ENCODE measurements around the gene PDE6H. TPM values are rescaled to one million over a fixed set of nuclear protein-coding genes. Genes with fewer than 3 reads are reported as not detected.

PDE6H gene
- total RNA-seq, 1 donor from 2014 or later, result not detected

GRCh38 chr12:14950421-14950820, 22.4 kb upstream of the PDE6H start:
- no peaks in the 10 kb centered on the region for H3K4me1 Mint-ChIP-seq (ENCODE audit: low read depth, unreplicated experiment)

GRCh38 chr12:14950982-14951746, 21.7 kb upstream of the PDE6H start:
- Mint-ChIP-seq H3K4me3 (ENCODE audit: unreplicated experiment) (no peak overlapping the region), H3K9me3 (ENCODE audit: unreplicated experiment) (no peaks in the 10 kb centered on the region), H3K27ac (ENCODE audit: unreplicated experiment) (no peak overlapping the region), H3K4me1 (ENCODE audit: low read depth, unreplicated experiment) (no peaks in the 10 kb centered on the region), H3K27me3 (ENCODE audit: unreplicated experiment) (no peaks in the 10 kb centered on the region), H3K36me3 (ENCODE audit: unreplicated experiment) (no peaks in the 10 kb centered on the region)
- no peak for TF ChIP-seq CTCF (IDR thresholded peaks at IDR 0.05; ENCODE audit: partially characterized antibody, unreplicated experiment)
- no peak for DNase-seq

More at GRCh38 chr12:14950421-14950820, 22.4 kb upstream of the PDE6H start:
- Mint-ChIP-seq H3K36me3 (ENCODE audit: unreplicated experiment) (no peaks in the 10 kb centered on the region), H3K9me3 (ENCODE audit: unreplicated experiment) (no peaks in the 10 kb centered on the region), H3K4me3 (ENCODE audit: unreplicated experiment) (no peak overlapping the region), H3K27me3 (ENCODE audit: unreplicated experiment) (no peaks in the 10 kb centered on the region), H3K27ac (ENCODE audit: unreplicated experiment) (no peak overlapping the region)
- no peak for TF ChIP-seq CTCF (IDR thresholded peaks at IDR 0.05; ENCODE audit: partially characterized antibody, unreplicated experiment)
- no peak for DNase-seq

DNA sequence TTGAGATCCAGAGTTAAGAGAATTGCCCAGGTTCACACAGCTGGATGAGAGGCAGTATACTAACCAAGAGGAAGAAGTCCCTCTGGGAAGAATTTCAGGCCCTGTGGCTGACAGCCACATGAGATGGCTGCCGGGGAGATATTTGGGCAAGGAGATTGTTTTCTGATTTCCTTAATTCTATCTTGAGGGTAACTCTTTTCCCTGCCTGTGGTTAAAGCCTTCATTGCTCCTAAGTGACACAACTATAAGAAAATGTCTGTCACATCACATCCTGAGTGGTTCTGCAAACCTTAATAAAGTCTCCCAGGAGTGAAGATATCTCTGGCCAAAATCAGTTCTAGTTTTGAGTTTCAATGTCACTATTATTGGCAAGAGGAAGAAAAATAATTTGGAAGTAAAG, 21.0 kb upstream of the PDE6H start:
- Mint-ChIP-seq H3K4me3 (ENCODE audit: unreplicated experiment) (no peak overlapping the region), H3K9me3 (ENCODE audit: unreplicated experiment) (no peaks in the 10 kb centered on the region), H3K36me3 (ENCODE audit: unreplicated experiment) (no peaks in the 10 kb centered on the region), H3K4me1 (ENCODE audit: low read depth, unreplicated experiment) (no peaks in the 10 kb centered on the region), H3K27ac (ENCODE audit: unreplicated experiment) (no peak overlapping the region), H3K27me3 (ENCODE audit: unreplicated experiment) (no peaks in the 10 kb centered on the region)
- no peak for TF ChIP-seq CTCF (IDR thresholded peaks at IDR 0.05; ENCODE audit: partially characterized antibody, unreplicated experiment)
- DNase-seq, result no peak

GRCh38 chr12:14952299-14952921, 20.4 kb upstream of the PDE6H start:
- H3K27me3 Mint-ChIP-seq (ENCODE audit: unreplicated experiment), result no peaks in the 10 kb centered on the region
- H3K4me3 Mint-ChIP-seq (ENCODE audit: unreplicated experiment), result no peak overlapping the region
- H3K27ac Mint-ChIP-seq (ENCODE audit: unreplicated experiment), result no peak overlapping the region
- no peaks in the 10 kb centered on the region for H3K4me1 Mint-ChIP-seq (ENCODE audit: low read depth, unreplicated experiment)
- TF ChIP-seq CTCF (IDR thresholded peaks at IDR 0.05; ENCODE audit: partially characterized antibody, unreplicated experiment), result no peak
- no peak for DNase-seq
- H3K36me3 Mint-ChIP-seq (ENCODE audit: unreplicated experiment), result no peaks in the 10 kb centered on the region
- H3K9me3 Mint-ChIP-seq (ENCODE audit: unreplicated experiment), result no peaks in the 10 kb centered on the region

GRCh38 chr12:14953752-14954151, 19.1 kb upstream of the PDE6H start:
- TF ChIP-seq CTCF (IDR thresholded peaks at IDR 0.05; ENCODE audit: partially characterized antibody, unreplicated experiment), result no peak
- Mint-ChIP-seq H3K4me3 (ENCODE audit: unreplicated experiment) (no peak overlapping the region), H3K9me3 (ENCODE audit: unreplicated experiment) (no peaks in the 10 kb centered on the region), H3K4me1 (ENCODE audit: low read depth, unreplicated experiment) (no peaks in the 10 kb centered on the region), H3K27ac (ENCODE audit: unreplicated experiment) (no peak overlapping the region), H3K36me3 (ENCODE audit: unreplicated experiment) (no peaks in the 10 kb centered on the region), H3K27me3 (ENCODE audit: unreplicated experiment) (no peaks in the 10 kb centered on the region)
- no peak for DNase-seq

Measured in glutamatergic neuron (in vitro differentiated cells).